ENCODE data around the gene SS18L1. TPM values are rescaled to one million over a fixed set of nuclear protein-coding genes. Genes with fewer than 3 reads are reported as not detected.
A peak's percentile ranks its signal among the peaks of the same experiment; 100 is the strongest.

The SS18L1 gene
- total RNA-seq, 1 experiment from 2014 or later: 17.9 TPM

DNA sequence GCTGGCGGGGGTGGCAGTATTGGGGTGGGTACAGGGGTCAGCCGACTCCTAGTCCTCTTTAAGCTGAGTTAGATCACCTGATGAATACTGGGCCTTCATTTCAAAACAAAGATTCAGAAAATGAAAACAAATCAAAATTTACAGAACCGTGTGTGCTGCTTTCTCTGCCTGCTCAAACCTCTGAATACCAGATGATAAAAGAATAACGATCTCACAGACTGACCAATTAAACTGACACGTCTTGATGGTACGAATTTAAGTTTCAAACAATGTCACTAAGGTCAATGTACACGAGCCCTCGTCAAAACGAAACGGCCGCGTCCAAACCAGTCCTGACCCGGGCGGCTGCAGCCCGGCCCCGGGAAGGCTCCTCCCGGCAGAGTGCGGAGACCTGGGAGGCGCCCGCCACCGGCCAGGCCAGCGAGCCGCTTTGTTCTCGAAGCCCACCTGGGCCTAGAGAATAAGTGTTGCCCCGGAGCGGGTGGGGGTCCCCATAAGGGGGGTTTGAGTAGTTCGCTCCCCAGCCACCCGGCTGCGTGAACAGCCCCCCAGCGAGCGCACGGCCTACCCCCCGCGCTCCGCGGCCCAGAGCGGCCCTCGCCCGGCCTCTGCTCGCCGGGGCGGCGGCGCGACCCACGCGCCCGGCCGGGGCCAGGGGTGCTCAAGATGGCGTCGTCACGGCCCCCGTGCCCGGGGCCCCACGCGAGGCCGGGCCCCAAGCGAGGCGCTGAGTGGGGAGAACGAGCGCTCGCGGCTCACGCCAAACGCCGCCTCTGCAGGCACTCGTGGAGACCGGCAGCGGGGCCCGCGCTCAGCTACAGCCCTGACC lies 1.1 kb upstream of the SS18L1 start:
- no peak overlapping the region for H2AFZ ChIP-seq (ENCODE audit: low read length)
- no peak overlapping the region for H3K27ac ChIP-seq (ENCODE audit: low read length)
- TF ChIP-seq EZH2phosphoT487 (IDR thresholded peaks at IDR 0.05; ENCODE audit: borderline replicate concordance, low read length): no peak
- no peak for TF ChIP-seq EZH2 (IDR thresholded peaks at IDR 0.05; ENCODE audit: low read length, unreplicated experiment)
- TF ChIP-seq CTCF (conservative IDR thresholded peaks at IDR 0.05; ENCODE audit: low read depth, low read length): no peak
- peaks cover 64% of the 10 kb centered on the region for H4K20me1 ChIP-seq (ENCODE audit: low read length)
- H3K79me2 ChIP-seq (ENCODE audit: low read length): peaks cover 77% of the 10 kb centered on the region
- peak; percentile 8 for ATAC-seq
- ChIA-PET CTCF (interaction anchor here (0.6 to 1.2 kb wide), 3 partner anchors 18 to 131 kb away, joined by 3 to 5 read pairs (median 4); no protein-coding TSS in a partner anchor), POLR2A (ENCODE audit: unreplicated experiment) (no interaction called here)
- peak overlapping the region; percentile 92 for H3K4me2 ChIP-seq (ENCODE audit: low read length)
- peak overlapping the region; percentile 85 for H3K4me3 ChIP-seq (ENCODE audit: low read length)
- no TSS peak for BruUV-seq (replicated peaks)
- peaks cover 24% of the 10 kb centered on the region for H3K4me1 ChIP-seq (ENCODE audit: insufficient read depth, low read length)
- no peaks in the 10 kb centered on the region for H3K9me3 ChIP-seq (ENCODE audit: low read length)
- peaks cover 38% of the 10 kb centered on the region for H3K36me3 ChIP-seq (ENCODE audit: low read depth, low read length)
- no peaks in the 10 kb centered on the region for H3K27me3 ChIP-seq (ENCODE audit: low read length)
- H3K9ac ChIP-seq (ENCODE audit: low read length): peak overlapping the region; percentile 91
- intact Hi-C loops (cut with micrococcal nuclease): no loop called here
- DNase-seq: no peak
- no peaks in the 10 kb centered on the region for H3K9me2 ChIP-seq (replicated peaks; ENCODE audit: low read length)
- no peaks in the 10 kb centered on the region for H3F3A ChIP-seq (ENCODE audit: low read length, unreplicated experiment)

DNA sequence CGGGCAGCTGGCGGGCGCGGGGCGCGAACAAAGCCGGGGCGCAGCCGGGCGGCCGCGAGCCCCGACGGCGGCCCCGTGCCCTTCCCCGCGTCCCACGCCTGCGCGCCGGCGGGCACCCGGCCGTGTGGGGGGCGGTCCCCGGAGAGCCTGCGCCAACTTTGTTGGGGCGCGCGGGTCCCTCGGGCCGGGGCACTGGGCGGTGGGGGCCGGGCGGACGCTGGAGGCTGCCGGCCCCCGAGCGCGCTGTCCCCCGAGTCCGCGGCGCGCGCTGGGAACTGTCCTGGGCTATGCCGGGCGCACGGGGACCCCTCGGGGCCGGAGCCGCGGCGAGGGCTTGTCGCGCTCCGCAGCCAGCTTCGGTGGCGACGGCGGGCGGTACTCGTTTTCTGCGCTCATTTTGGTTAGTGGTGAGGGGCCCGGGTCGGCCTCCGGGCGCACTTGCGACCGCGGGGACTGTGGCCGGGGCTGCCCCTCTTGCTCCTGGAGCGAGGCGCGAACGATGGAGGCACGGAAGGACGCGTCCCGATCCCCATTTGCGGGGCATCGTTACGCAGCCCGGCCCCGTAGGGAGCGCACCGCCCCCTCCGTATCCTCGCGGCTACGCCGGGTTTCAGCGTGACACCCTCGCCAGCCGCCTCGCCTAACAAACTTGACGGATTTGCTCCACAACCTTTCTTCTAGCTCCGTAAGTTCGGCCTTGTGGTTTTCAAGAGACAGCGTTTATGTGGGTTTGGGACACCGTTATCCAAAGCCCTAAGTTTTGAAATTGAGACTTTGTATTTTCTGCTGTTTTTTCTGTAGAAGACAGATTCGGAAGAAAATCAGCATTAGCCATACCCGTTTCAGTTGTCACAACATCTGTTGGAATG lies 622 bp downstream of the SS18L1 start:
- DNase-seq (peak; percentile 63), ATAC-seq (peak; percentile 52)
- ChIA-PET POLR2A (ENCODE audit: unreplicated experiment) (interaction anchor here (0.6 kb wide), 1 partner anchor 22 kb away, joined by 5 read pairs; no protein-coding TSS in a partner anchor), CTCF (no interaction called here)
- BruUV-seq (replicated peaks): no TSS peak
- peaks cover 24% of the 10 kb centered on the region for H3K4me1 ChIP-seq (ENCODE audit: insufficient read depth, low read length)
- no peaks in the 10 kb centered on the region for H3F3A ChIP-seq (ENCODE audit: low read length, unreplicated experiment)
- no peak overlapping the region for H3K27ac ChIP-seq (ENCODE audit: low read length)
- H4K20me1 ChIP-seq (ENCODE audit: low read length): peaks cover 72% of the 10 kb centered on the region
- no peaks in the 10 kb centered on the region for H3K9me3 ChIP-seq (ENCODE audit: low read length)
- TF ChIP-seq EZH2phosphoT487 (IDR thresholded peaks at IDR 0.05; ENCODE audit: borderline replicate concordance, low read length): no peak
- TF ChIP-seq CTCF (conservative IDR thresholded peaks at IDR 0.05; ENCODE audit: low read depth, low read length): no peak
- no peak for TF ChIP-seq EZH2 (IDR thresholded peaks at IDR 0.05; ENCODE audit: low read length, unreplicated experiment)
- H2AFZ ChIP-seq (ENCODE audit: low read length): peak overlapping the region; percentile 30; the same call in 1 of the 2 replicates
- H3K4me2 ChIP-seq (ENCODE audit: low read length): peak overlapping the region; percentile 89
- H3K36me3 ChIP-seq (ENCODE audit: low read depth, low read length): peaks cover 22% of the 10 kb centered on the region
- no peaks in the 10 kb centered on the region for H3K9me2 ChIP-seq (replicated peaks; ENCODE audit: low read length)
- peak overlapping the region; percentile 46 for H3K9ac ChIP-seq (ENCODE audit: low read length)
- H3K4me3 ChIP-seq (ENCODE audit: low read length): peak overlapping the region; percentile 76
- H3K79me2 ChIP-seq (ENCODE audit: low read length): peaks cover 89% of the 10 kb centered on the region
- intact Hi-C loops (cut with micrococcal nuclease): no loop called here
- H3K27me3 ChIP-seq (ENCODE audit: low read length): no peaks in the 10 kb centered on the region
